ENCODE data around the gene AQP5. TPM values are rescaled to one million over a fixed set of nuclear protein-coding genes. Genes with fewer than 3 reads are reported as not detected.

Gene AQP5
- not detected in 2 replicates for total RNA-seq (2014; rRNA removed; shearing (Covaris generic))

DNA sequence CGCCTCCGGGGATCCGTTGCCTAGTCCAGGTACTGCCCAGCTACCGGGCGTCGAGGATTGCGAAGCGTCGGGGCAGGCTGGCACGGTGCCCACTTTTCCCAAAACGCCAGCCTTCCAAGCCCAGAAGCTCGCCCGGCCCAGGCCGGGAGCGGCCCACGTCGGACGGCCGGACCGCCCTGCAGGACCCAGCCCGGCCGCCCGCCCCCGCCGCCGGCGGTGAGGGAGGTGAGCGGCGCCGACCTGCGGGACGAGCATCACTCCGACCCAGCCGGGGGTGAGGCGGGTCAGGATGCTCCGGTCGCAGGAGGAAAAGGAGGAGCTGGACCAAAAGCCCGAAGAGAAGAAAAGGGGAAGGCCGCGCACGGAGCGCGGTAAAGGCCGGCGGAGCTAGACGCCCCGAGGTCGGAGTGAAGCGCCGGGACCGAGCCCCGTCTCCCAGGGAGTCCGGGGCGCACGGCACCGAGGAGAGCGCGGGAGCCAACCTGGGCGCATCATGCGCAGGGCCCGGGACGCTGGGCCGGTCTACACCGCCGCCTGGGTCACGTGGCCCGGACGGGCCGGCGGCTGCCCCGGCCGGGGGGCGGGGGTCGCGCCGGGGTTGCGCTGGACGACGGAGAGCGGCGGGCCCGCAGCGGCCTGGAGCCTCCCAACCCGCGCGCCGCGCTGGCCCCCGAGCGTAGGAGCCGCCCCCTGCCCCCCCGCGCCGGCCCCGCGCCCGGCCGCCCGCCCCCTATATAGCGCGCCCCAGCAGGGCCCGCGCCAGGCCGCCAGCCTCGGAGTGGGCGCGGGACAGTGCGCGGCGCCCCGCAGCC, at the start of gene AQP5:
AQP5 (plus strand) TSS at position 762 of the 812 bp plus-strand sequence. CDS start 146 bp downstream, outside the sequence.
- DNase-seq (ENCODE audit: low spot score) = no peak
- in situ Hi-C loops (cut with HindIII; ENCODE audit: low sequenced_read_pairs) = no loop called here

GRCh38 chr12:49912345-49913255, 49.1 kb upstream of the AQP5 start:
- in situ Hi-C loops (cut with HindIII; ENCODE audit: low sequenced_read_pairs) = no loop called here
- no peak for DNase-seq (ENCODE audit: low spot score)

GRCh38 chr12:49916129-49916919, 45.3 kb upstream of the AQP5 start:
- no peak for DNase-seq (ENCODE audit: low spot score)
- in situ Hi-C loops (cut with HindIII; ENCODE audit: low sequenced_read_pairs) = no loop called here

DNA sequence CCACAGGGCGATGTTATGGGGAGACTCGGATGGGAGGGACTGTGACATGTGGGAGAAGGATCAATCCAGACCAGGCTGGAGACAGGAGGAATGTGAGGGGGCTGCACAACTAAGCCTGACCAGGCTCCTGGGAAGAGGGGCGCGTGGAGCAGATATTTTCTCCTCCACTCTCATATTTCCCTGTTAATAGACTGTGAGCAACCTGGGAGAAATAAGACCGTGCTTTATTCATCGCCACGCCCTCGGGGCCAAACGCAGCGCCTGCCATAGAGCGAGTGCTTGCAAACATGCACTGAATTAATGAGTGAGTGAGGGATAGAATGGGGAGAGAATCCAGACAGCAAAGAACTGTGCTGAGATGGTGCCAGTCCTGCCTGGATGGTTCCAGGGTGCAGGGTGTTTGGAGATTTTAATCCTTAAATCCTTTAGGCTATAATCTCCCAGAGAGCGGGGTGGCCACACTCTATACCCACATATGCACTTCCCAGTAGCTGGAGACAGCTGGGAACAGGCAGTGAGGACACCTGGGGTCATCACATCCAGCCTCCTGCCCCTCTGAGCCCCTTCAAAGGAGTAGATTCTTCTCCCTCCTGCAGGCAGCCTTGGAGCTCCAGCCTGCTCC, 44.4 kb upstream of the AQP5 start:
- in situ Hi-C loops (cut with HindIII; ENCODE audit: low sequenced_read_pairs) = no loop called here
- DNase-seq (ENCODE audit: low spot score) = no peak

GRCh38 chr12:49917788-49918173, 43.9 kb upstream of the AQP5 start:
- in situ Hi-C loops (cut with HindIII; ENCODE audit: low sequenced_read_pairs) = no loop called here
- no peak for DNase-seq (ENCODE audit: low spot score)

- in situ Hi-C loops (cut with HindIII; ENCODE audit: low sequenced_read_pairs) = no loop called here
- DNase-seq (ENCODE audit: low spot score) = no peak
These were observed 41.3 kb upstream of the AQP5 start for GRCh38 chr12:49920241-49920914.

DNA sequence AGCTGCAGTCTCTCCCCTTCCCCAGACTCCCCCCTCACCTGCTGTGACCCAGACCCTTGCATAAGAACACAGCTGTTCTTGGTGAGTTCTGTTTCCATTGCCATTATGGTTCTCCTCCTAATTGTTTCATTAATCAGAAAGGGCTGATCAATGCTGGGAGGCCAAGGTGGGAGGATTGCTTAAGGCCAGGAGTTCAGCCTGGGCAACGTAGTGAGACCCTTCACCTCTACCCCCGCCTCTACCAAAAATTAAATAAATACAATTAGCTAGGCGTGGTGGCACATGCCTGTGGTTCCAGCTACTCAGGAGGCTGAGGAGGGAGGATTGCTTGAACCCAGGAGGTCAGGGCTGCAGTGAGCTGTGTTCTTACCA, 40.8 kb upstream of the AQP5 start:
- no peak for DNase-seq (ENCODE audit: low spot score)
- in situ Hi-C loops (cut with HindIII; ENCODE audit: low sequenced_read_pairs) = no loop called here

GRCh38 chr12:49921299-49921698, 40.4 kb upstream of the AQP5 start:
- in situ Hi-C loops (cut with HindIII; ENCODE audit: low sequenced_read_pairs) = no loop called here
- no peak for DNase-seq (ENCODE audit: low spot score)

GRCh38 chr12:49921936-49922335, 39.7 kb upstream of the AQP5 start:
- DNase-seq (ENCODE audit: low spot score) = no peak
- in situ Hi-C loops (cut with HindIII; ENCODE audit: low sequenced_read_pairs) = no loop called here

- DNase-seq (ENCODE audit: low spot score) = no peak
- in situ Hi-C loops (cut with HindIII; ENCODE audit: low sequenced_read_pairs) = no loop called here
These were observed 39.2 kb upstream of the AQP5 start for GRCh38 chr12:49922349-49923034.

DNA sequence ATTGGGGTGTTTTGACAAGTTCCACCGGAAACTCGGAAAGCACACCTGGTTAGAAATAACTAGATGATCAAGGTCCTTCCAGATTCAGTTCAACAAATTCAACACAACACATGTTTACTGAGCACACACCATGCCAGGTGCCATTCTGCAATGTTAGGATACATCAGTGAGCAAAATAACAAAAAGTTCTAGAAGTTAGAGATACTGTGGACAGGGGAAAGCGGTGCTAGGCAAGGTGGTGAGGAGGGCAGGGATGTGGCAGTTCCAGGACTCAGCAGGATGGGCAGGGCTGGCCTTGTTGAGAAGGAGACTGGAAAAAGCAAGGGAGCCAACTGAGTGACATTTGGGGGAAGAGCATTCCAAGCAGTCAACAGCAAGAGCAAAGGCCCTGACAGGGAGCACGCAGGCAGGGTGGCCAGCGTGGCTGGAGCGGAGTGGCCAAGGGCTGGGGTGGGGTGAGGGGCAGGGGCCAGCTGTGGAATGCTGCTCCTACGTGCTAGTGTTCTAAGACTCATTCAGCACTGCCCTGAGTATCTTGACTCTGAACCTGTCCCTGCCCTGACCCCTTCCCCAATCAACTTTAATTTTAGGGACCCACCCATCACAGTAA, 38.5 kb upstream of the AQP5 start:
- in situ Hi-C loops (cut with HindIII; ENCODE audit: low sequenced_read_pairs) = no loop called here
- no peak for DNase-seq (ENCODE audit: low spot score)

DNA sequence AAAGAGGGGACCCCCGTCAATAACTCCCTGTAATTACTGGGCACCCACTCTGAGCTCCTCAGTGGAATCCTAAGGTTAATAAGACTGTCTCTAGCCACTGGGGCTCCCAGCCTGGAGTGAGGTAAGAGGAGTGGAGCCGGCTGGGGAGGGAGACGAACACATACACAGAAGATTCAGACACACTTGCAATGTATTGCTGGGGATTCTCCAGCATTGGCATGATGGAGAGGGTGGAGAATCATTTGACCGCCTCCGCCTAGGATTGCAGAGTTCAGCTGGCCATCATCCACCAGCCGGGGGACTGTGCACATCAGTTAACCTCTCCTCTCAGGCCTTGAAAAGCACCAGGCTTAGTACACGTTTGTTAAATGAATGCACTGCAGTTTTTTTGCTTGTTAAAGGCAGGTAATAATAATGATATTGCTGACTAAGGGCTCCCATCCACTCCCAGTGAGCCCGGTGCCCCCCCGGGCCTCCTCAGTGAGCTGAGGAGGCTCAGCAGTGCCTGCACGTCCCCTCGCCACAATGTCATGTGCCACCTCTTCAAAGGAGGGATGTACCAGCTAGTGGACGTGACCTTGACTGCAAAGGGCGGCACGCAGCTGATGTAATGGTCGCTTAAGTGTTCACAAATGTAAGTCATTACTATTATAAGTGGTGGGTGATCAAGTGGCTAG, 37.7 kb upstream of the AQP5 start:
- DNase-seq (ENCODE audit: low spot score) = no peak
- in situ Hi-C loops (cut with HindIII; ENCODE audit: low sequenced_read_pairs) = no loop called here

- no peak for DNase-seq (ENCODE audit: low spot score)
- in situ Hi-C loops (cut with HindIII; ENCODE audit: low sequenced_read_pairs) = no loop called here
These were observed 36.9 kb upstream of the AQP5 start for GRCh38 chr12:49924628-49925246.

DNA sequence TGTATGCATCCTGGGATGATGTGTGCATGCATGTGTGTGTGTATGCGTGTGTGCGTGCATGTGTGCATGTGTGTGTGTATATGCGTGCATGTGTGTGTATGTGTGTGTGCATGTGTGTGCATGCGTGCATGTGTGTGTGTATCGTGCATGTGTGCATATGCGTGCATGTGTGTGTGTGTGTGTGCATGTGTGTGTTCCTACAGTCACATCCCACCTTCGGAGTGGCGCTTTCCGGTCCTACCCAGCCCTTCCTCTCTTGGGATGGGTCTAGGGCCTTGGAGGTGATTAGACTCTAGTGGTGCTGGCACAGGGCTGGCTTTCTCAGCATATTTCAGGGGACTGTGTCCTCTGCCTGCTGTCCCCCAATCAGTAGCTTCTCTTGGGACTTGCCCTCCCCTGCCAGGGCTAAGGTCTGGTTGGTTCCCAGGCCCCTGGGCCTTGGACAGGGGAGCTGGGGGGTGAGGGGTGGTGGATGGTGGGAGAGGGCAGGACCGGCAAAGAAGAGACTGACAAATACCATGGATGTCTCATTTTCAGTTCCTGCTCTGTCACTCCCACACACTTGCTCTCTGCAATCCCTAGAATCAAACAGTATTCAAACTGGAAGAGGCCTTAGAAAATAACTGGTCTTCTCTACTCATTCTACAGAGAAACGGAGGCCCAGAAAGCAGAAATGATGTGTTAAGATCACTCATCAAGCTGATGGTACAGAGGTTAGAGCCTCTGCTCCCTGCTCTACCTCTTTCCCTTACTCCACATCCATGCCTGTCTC, 36.1 kb upstream of the AQP5 start:
- in situ Hi-C loops (cut with HindIII; ENCODE audit: low sequenced_read_pairs) = no loop called here
- DNase-seq (ENCODE audit: low spot score) = no peak

- in situ Hi-C loops (cut with HindIII; ENCODE audit: low sequenced_read_pairs) = no loop called here
- no peak for DNase-seq (ENCODE audit: low spot score)
These were observed 33.2 kb upstream of the AQP5 start for GRCh38 chr12:49928471-49928870.

- in situ Hi-C loops (cut with HindIII; ENCODE audit: low sequenced_read_pairs) = no loop called here
- peak; percentile 6 for DNase-seq (ENCODE audit: low spot score)
These were observed 32.1 kb upstream of the AQP5 start for GRCh38 chr12:49929581-49929980.
